ENCODE measurements around the gene LIX1. TPM values are rescaled to one million over a fixed set of nuclear protein-coding genes. Genes with fewer than 3 reads are reported as not detected.

LIX1 gene
- total and polyA plus RNA-seq, 2 of the 13 experiments (the other 11 are each of a cell fraction or from before 2014, with no cell fraction given): not detected

DNA sequence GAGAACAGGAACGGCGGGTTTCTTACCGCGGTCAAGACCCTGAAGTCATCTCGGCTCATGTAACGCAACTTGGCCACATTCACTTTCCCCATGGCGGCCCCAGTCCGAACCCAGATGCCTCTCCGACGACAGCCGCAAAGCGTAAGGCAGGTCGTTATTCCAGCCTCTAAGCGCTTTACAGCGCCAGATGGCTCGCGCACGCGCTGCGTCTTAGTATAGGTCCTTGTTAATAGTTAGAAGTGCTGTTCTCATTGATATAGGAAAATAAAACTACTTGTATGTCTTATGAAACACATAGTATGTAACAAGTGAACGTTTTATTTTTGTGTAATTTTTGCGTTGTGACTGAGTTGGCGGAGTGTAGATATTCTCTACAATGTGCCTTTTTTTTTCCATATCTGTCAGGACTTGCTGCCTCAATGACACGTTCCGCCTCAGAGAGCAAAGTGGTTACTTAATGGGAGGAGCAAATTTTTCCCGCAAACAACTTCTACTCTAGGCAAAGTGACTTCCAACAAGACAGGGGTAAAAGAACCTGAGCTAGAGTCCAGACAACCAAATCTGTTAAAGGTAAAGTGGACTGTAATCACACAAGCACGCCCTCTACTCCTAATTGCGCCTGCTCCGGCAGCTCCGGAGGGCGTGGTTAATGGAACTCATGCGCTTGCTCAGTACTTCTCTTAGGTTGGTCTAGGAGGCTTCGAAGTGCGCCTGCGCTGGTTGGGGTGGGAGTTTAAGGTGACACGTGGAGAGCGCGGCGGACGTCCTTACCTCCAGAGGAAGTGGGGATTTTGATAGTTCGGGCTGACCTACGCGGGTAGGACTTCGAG lies 40.9 kb upstream of the LIX1 start, which contains the start of gene RIOK2 (continued):
- TF ChIP-seq THYN1 (CRISPR knock-in tag; IDR thresholded peaks at IDR 0.05; ENCODE audit: borderline replicate concordance, low read depth) (no peak), GATAD2A (CRISPR knock-in tag; IDR thresholded peaks at IDR 0.05) (peak; percentile 61), ZNF891 (CRISPR knock-in tag; IDR thresholded peaks at IDR 0.05) (peak; percentile 76; the same call in 1 of the 2 replicates), MLLT10 (CRISPR knock-in tag; IDR thresholded peaks at IDR 0.05) (no peak), ZNF605 (CRISPR knock-in tag; IDR thresholded peaks at IDR 0.05) (peak; percentile 95), NCOA5 (CRISPR knock-in tag; IDR thresholded peaks at IDR 0.05) (no peak), RFX1 (IDR thresholded peaks at IDR 0.05) (no peak), ZSCAN31 (CRISPR knock-in tag; IDR thresholded peaks at IDR 0.05; ENCODE audit: low read depth) (peak; percentile 90), DR1 (CRISPR knock-in tag; IDR thresholded peaks at IDR 0.05) (peak; percentile 57; the same call in 1 of the 2 replicates), TEAD2 (CRISPR knock-in tag; IDR thresholded peaks at IDR 0.05) (peak; percentile 84), ZBTB26 (CRISPR knock-in tag; IDR thresholded peaks at IDR 0.05; ENCODE audit: borderline replicate concordance) (peak; percentile 62), NFYB (CRISPR knock-in tag; IDR thresholded peaks at IDR 0.05) (0 out of 2 replicates have a peak, but pooled peaks have one; percentile 17), ZNF138 (CRISPR knock-in tag; IDR thresholded peaks at IDR 0.05; ENCODE audit: low read depth) (peak; percentile 88), ZNF460 (CRISPR knock-in tag; IDR thresholded peaks at IDR 0.05; ENCODE audit: borderline replicate concordance) (no peak), JUNB (CRISPR knock-in tag; IDR thresholded peaks at IDR 0.05; ENCODE audit: borderline replicate concordance) (no peak), ZNF562 (CRISPR knock-in tag; IDR thresholded peaks at IDR 0.05; ENCODE audit: borderline replicate concordance) (no peak), ZFP37 (CRISPR knock-in tag; IDR thresholded peaks at IDR 0.05; ENCODE audit: borderline replicate concordance) (no peak), ZNF263 (CRISPR knock-in tag; IDR thresholded peaks at IDR 0.05) (peak; percentile 57; the same call in 1 of the 2 replicates), ELF4 (CRISPR knock-in tag; IDR thresholded peaks at IDR 0.05; ENCODE audit: borderline replicate concordance) (peak; percentile 83), TP53 (CRISPR knock-in tag; conservative IDR thresholded peaks at IDR 0.05) (peak; percentile 59; the same call in 1 of the 2 replicates), NFE2L2 (IDR thresholded peaks at IDR 0.05; ENCODE audit: low read length) (no peak), ZNF337 (CRISPR knock-in tag; IDR thresholded peaks at IDR 0.05; ENCODE audit: borderline replicate concordance, low read depth) (no peak), ZNF44 (CRISPR knock-in tag; IDR thresholded peaks at IDR 0.05) (no peak; the same call in 1 of the 2 replicates)
- TF ChIP-seq, protein P1, sequence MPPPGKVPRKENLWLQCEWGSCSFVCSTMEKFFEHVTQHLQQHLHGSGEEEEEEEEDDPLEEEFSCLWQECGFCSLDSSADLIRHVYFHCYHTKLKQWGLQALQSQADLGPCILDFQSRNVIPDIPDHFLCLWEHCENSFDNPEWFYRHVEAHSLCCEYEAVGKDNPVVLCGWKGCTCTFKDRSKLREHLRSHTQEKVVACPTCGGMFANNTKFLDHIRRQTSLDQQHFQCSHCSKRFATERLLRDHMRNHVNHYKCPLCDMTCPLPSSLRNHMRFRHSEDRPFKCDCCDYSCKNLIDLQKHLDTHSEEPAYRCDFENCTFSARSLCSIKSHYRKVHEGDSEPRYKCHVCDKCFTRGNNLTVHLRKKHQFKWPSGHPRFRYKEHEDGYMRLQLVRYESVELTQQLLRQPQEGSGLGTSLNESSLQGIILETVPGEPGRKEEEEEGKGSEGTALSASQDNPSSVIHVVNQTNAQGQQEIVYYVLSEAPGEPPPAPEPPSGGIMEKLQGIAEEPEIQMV (CRISPR knock-in tag; IDR thresholded peaks at IDR 0.05; ENCODE audit: low read depth): peak; percentile 92; the same call in 1 of the 2 replicates
- TF ChIP-seq, protein P2, sequence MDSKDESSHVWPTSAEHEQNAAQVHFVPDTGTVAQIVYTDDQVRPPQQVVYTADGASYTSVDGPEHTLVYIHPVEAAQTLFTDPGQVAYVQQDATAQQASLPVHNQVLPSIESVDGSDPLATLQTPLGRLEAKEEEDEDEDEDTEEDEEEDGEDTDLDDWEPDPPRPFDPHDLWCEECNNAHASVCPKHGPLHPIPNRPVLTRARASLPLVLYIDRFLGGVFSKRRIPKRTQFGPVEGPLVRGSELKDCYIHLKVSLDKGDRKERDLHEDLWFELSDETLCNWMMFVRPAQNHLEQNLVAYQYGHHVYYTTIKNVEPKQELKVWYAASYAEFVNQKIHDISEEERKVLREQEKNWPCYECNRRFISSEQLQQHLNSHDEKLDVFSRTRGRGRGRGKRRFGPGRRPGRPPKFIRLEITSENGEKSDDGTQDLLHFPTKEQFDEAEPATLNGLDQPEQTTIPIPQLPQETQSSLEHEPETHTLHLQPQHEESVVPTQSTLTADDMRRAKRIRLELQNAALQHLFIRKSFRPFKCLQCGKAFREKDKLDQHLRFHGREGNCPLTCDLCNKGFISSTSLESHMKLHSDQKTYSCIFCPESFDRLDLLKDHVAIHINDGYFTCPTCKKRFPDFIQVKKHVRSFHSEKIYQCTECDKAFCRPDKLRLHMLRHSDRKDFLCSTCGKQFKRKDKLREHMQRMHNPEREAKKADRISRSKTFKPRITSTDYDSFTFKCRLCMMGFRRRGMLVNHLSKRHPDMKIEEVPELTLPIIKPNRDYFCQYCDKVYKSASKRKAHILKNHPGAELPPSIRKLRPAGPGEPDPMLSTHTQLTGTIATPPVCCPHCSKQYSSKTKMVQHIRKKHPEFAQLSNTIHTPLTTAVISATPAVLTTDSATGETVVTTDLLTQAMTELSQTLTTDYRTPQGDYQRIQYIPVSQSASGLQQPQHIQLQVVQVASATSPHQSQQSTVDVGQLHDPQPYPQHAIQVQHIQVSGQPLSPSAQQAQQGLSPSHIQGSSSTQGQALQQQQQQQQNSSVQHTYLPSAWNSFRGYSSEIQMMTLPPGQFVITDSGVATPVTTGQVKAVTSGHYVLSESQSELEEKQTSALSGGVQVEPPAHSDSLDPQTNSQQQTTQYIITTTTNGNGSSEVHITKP (CRISPR knock-in tag; IDR thresholded peaks at IDR 0.05; ENCODE audit: low read depth): 0 out of 2 replicates have a peak, but pooled peaks have one; percentile 36
